IMR-90 (cell line): Measurements from ENCODE around the gene RBFOX1. TPM values are rescaled to one million over a fixed set of nuclear protein-coding genes. Genes with fewer than 3 reads are reported as not detected.

Experiments used
- ATAC-seq: fragments of 200-7000 bp; cut with Tn5 transposase; 2 replicates; pipeline ENCODE4 v1.9.1; 2020; ENCODE audit warnings: low read depth, mild to moderate bottlenecking, moderate library complexity
- BruUV-seq: library from RNA; stranded (reverse); fragments of 400-500 nt; replicated peaks from 2 replicates; lab custom pipeline; 2021; lab: Mats Ljungman, UMichigan
- CTCF ChIA-PET: fragments of 300-600 bp; formaldehyde crosslinking; extraction: SDS; loops from one replicate; lab custom pipeline; 2021; ENCODE audit warnings: antibody characterized with exemption; lab: Yijun Ruan, JAX
- POLR2A ChIA-PET: fragments of 300-600 bp; sonication (Branson Sonifier 250); formaldehyde crosslinking; loops from one replicate; lab custom pipeline; 2022; ENCODE audit warnings: antibody characterized with exemption; ENCODE audit not compliant: unreplicated experiment; lab: Charles Lee
- DNase-seq: peaks from one replicate; pipeline ENCODE4 v3.0.0; 2013
- H2AFZ ChIP-seq: replicated peaks from 2 replicates; pipeline ENCODE3; 2013; ENCODE audit warnings: low read length, mild to moderate bottlenecking; ENCODE audit not compliant: poor library complexity
- H2AK5ac ChIP-seq: 2 replicates; pipeline ENCODE4 v1.6.1; 2013; ENCODE audit warnings: low read depth, low read length, inconsistent platforms
- H2AK9ac ChIP-seq: replicated peaks from 2 replicates; pipeline ENCODE3; 2013; ENCODE audit warnings: mild to moderate bottlenecking, low read depth, low read length, moderate library complexity; ENCODE audit not compliant: poor library complexity
- H2BK120ac ChIP-seq: 2 replicates; pipeline ENCODE4 v1.6.1; 2013; ENCODE audit warnings: low read depth, low read length, inconsistent platforms
- H2BK15ac ChIP-seq: 3 replicates; pipeline ENCODE4 v1.6.1; 2013; ENCODE audit warnings: low read depth, low read length, inconsistent platforms
- H2BK20ac ChIP-seq: 2 replicates; pipeline ENCODE4 v1.6.1; 2013; ENCODE audit warnings: low read depth, mild to moderate bottlenecking, inconsistent platforms, low read length, moderate library complexity
- H2BK5ac ChIP-seq: 2 replicates; pipeline ENCODE4 v1.6.1; 2013; ENCODE audit warnings: mild to moderate bottlenecking, low read depth, low read length, inconsistent platforms; ENCODE audit not compliant: poor library complexity, severe bottlenecking
- H3K14ac ChIP-seq: replicated peaks from 2 replicates; pipeline ENCODE4 v1.6.1; 2013; ENCODE audit warnings: low read depth, low read length, inconsistent platforms
- H3K18ac ChIP-seq: 2 replicates; pipeline ENCODE4 v1.6.1; 2013; ENCODE audit warnings: low read depth, low read length, control low read depth
- H3K23ac ChIP-seq: 2 replicates; pipeline ENCODE4 v1.6.1; 2013; ENCODE audit warnings: low read depth, low read length, inconsistent platforms
- H3K27ac ChIP-seq: 2 replicates; pipeline ENCODE4 v1.5.1; 2013; ENCODE audit warnings: mild to moderate bottlenecking, control low read depth, low read length; ENCODE audit not compliant: insufficient read depth
- H3K27me3 ChIP-seq: 2 replicates; pipeline ENCODE4 v1.6.1; 2013; ENCODE audit warnings: low read length; ENCODE audit not compliant: control insufficient read depth, insufficient read depth
- H3K36me3 ChIP-seq: 2 replicates; pipeline ENCODE4 v1.6.1; 2013; ENCODE audit warnings: low read length, mixed read lengths; ENCODE audit not compliant: control insufficient read depth, insufficient read depth
- H3K4ac ChIP-seq: 2 replicates; pipeline ENCODE4 v1.6.1; 2013; ENCODE audit warnings: low read depth, low read length, inconsistent platforms
- H3K4me1 ChIP-seq: 2 replicates; pipeline ENCODE4 v1.6.1; 2013; ENCODE audit warnings: low read length, mixed read lengths; ENCODE audit not compliant: control insufficient read depth, insufficient read depth
- H3K4me2 ChIP-seq: 2 replicates; pipeline ENCODE4 v1.6.1; 2013; ENCODE audit warnings: low read depth, mild to moderate bottlenecking, control low read depth, low read length, moderate library complexity
- H3K4me3 ChIP-seq: 2 replicates; pipeline ENCODE4 v1.5.1; 2013; ENCODE audit warnings: low read depth, mild to moderate bottlenecking, control low read depth, low read length, moderate library complexity; ENCODE audit not compliant: insufficient read depth
- H3K56ac ChIP-seq: 2 replicates; pipeline ENCODE4 v1.6.1; 2013; ENCODE audit warnings: low read length, inconsistent platforms; ENCODE audit not compliant: insufficient read depth; ENCODE audit errors: extremely low read depth
- H3K79me1 ChIP-seq, 2 experiments: 2 replicates each; pipeline ENCODE4 v1.6.1; 2013; ENCODE audit warnings: low read length in 2 of 2, inconsistent platforms in 1 of 2, low read depth in 1 of 2
- H3K9ac ChIP-seq: 2 replicates; pipeline ENCODE4 v1.6.1; 2013; ENCODE audit warnings: low read depth, low read length, control low read depth
- H3K9me1 ChIP-seq: 2 replicates; pipeline ENCODE4 v1.6.1; 2013; ENCODE audit warnings: low read length, inconsistent platforms; ENCODE audit not compliant: insufficient read depth
- H3K9me3 ChIP-seq: 2 replicates; pipeline ENCODE4 v1.6.1; 2013; ENCODE audit warnings: low read length; ENCODE audit not compliant: control insufficient read depth, insufficient read depth
- H4K20me1 ChIP-seq: 2 replicates; pipeline ENCODE4 v1.6.1; 2013; ENCODE audit warnings: low read length, inconsistent platforms; ENCODE audit not compliant: insufficient read depth
- H4K5ac ChIP-seq: 2 replicates; pipeline ENCODE4 v1.6.1; 2013; ENCODE audit warnings: mild to moderate bottlenecking, low read depth, low read length, control low read depth
- H4K8ac ChIP-seq, 2 experiments: 2 replicates each; pipeline ENCODE4 v1.6.1; 2013; ENCODE audit warnings: low read depth in 2 of 2, low read length in 2 of 2, control low read depth in 1 of 2, inconsistent platforms in 1 of 2
- H4K91ac ChIP-seq: 2 replicates; pipeline ENCODE4 v1.6.1; 2013; ENCODE audit warnings: low read depth, low read length, inconsistent platforms; ENCODE audit not compliant: insufficient read depth
- FOS ChIP-seq: fragments of 150-350 bp; IDR thresholded peaks from 2 replicates; pipeline ENCODE4 v1.6.1; 2016; ENCODE audit warnings: low read depth, low read length
- RAD21 ChIP-seq: IDR thresholded peaks from 2 replicates; pipeline ENCODE4 v1.6.1; 2012; ENCODE audit warnings: low read length, improper control_type of control experiment
- WGBS, 2 experiments: methylation state at CpG; one replicate each; pipeline versions ENCODE4 v1.1.5 to v1.1.7; 2013; ENCODE audit warnings: missing lambda C conversion rate in 2 of 2; ENCODE audit not compliant: insufficient read length in 1 of 2; ENCODE audit errors: extremely low coverage in 2 of 2; 5-methylcytosine and 5-hydroxymethylcytosine counted together
- dilution Hi-C: fragments of 300-500 bp; cut with HindIII; formaldehyde crosslinking; loops from one replicate; pipeline ENCODE4 v1.14.3; 2018; ENCODE audit warnings: low sequenced_read_pairs; ENCODE audit not compliant: unreplicated experiment
- in situ Hi-C: fragments of 300-500 bp; cut with MboI; formaldehyde crosslinking; loops from 3 replicates; pipeline ENCODE4 v1.14.3; 2019; ENCODE audit warnings: low sequenced_read_pairs, inconsistent platforms, mixed read lengths
- intact Hi-C: fragments of 100-400 bp; cut with micrococcal nuclease; formaldehyde crosslinking; loops from 2 replicates; pipeline ENCODE4 v1.10.0; 2022
- polyA plus RNA-seq, 3 experiments: library from polyadenylated mRNA; depleted of rRNA; stranded (reverse); fragments of >200 nt; gene quantifications; 2 replicates each; pipeline ENCODE4 v1.2.3, GENCODE V29; 2012; ENCODE audit warnings: low replicate concordance in 1 of 3
- total RNA-seq: library from RNA; depleted of rRNA; stranded (reverse); fragments of >200 nt; gene quantifications from 2 replicates; pipeline ENCODE4 v1.2.3, GENCODE V29; 2012

The RBFOX1 gene
- total and polyA plus RNA-seq, 2 of the 4 experiments (the other 2 are of a cell fraction), result not detected

DNA sequence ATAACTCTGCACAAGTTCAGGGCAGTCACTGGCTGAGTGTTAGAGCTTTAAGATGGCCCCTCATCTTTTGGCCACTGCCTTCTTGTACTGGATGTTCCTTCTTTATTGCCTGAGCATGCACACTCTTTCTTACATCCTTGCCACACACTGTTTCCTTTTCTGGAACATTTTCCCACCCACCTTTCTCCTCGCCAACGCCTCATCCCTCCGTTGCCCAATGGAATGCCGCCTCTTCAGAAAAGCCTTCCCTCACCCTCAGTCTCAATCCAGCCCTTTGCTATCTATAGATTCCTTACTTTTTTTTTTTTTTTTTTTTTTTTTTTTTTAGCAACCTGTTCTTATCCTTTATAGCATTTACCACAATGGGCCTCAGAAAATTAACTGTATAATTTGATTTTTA lies 47.9 kb upstream of the RBFOX1 start:
- Histone ChIP-seq H3K79me1 (no peaks in the 10 kb centered on the region), H3K9ac (no peak overlapping the region), H3K18ac (no peak overlapping the region), H2AK9ac (no peak overlapping the region), H3K4ac (no peak overlapping the region), H3K27me3 (no peaks in the 10 kb centered on the region), H4K5ac (no peak overlapping the region), H2AK5ac (no peak overlapping the region), H3K14ac (no peak overlapping the region), H4K91ac (no peak overlapping the region), H2BK5ac (no peak overlapping the region), H2BK15ac (no peak overlapping the region), H3K4me2 (no peak overlapping the region), H3K9me1 (no peaks in the 10 kb centered on the region), H3K4me1 (no peaks in the 10 kb centered on the region), H4K8ac (no peak overlapping the region), H3K36me3 (no peaks in the 10 kb centered on the region), H2BK20ac (no peak overlapping the region), H2AFZ (no peak overlapping the region), H3K56ac (no peak overlapping the region), H3K23ac (no peak overlapping the region), H3K4me3 (no peak overlapping the region), H3K9me3 (peaks cover 12% of the 10 kb centered on the region), H3K27ac (no peak overlapping the region), H2BK120ac (no peak overlapping the region), H4K20me1 (no peaks in the 10 kb centered on the region)
- intact Hi-C loops (no loop called here), dilution Hi-C loops (no loop called here), in situ Hi-C loops (no loop called here)
- DNase-seq (no peak), ATAC-seq (no peak)
- CTCF ChIA-PET, result no interaction called here
- no peak for TF ChIP-seq FOS
- TF ChIP-seq RAD21, result no peak
- POLR2A ChIA-PET, result no interaction called here
- no CpG with 5 or more reads among the region's 4 CpGs for WGBS, 2 experiments
- BruUV-seq, result no TSS peak
